Skeletal muscle cell (primary cell): Measurements from ENCODE around the gene PHF12.
A peak's percentile ranks its signal among the peaks of the same experiment; 100 is the strongest.
"Not testable (repeated sequence)": the region's sequence is repeated elsewhere in the genome, so short reads cannot be mapped to it uniquely, and the experiment has no call there.

Experiments used
- DNase-seq: peaks from one replicate; pipeline ENCODE4 v3.0.0-alpha.2; 2010; ENCODE audit warnings: low read depth
- H3K4me3 ChIP-seq: 2 replicates; pipeline ENCODE4 v1.5.1; 2011; ENCODE audit warnings: low read depth, mild to moderate bottlenecking, control low read depth, low read length, moderate library complexity

Gene PHF12

DNA sequence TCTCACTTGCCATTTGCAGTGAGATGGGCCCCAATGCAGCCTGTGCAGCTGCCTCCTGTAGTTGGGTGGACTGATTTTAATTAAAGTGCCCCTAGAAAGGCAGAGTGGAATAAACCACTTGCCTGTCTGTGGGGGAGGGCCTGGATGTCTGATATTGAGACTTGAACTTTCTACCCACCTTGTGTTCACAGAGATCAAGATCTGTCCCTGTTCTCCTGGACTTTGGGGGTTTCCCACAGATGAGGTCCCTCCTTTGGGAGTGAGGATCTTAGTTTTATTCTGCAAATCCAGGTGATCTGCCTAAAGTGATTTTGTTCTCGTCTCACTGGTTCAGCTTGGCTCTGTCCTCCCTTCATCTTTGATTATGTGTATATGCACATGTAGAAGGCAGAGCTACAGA, 40.8 kb downstream of the PHF12 start:
- no peak for DNase-seq

GRCh38 chr17:28908640-28909167, 42.6 kb downstream of the PHF12 start:
- H3K4me3 ChIP-seq, result no peak overlapping the region
- DNase-seq, result peak; percentile 36

More for the DNA sequence above, 40.8 kb downstream of the PHF12 start:
- no peak overlapping the region for H3K4me3 ChIP-seq

GRCh38 chr17:28907709-28908475, 43.4 kb downstream of the PHF12 start:
- no peak overlapping the region for H3K4me3 ChIP-seq
- no peak for DNase-seq

- no peak overlapping the region for H3K4me3 ChIP-seq
- DNase-seq, result no peak
Observed at GRCh38 chr17:28906706-28907438, 44.4 kb downstream of the PHF12 start.

- DNase-seq, result no peak
- H3K4me3 ChIP-seq, result no peak overlapping the region
Observed at GRCh38 chr17:28906276-28906675, 45.0 kb downstream of the PHF12 start.

- DNase-seq, result no peak
Observed at GRCh38 chr17:28904800-28905199, 46.5 kb downstream of the PHF12 start.

DNA sequence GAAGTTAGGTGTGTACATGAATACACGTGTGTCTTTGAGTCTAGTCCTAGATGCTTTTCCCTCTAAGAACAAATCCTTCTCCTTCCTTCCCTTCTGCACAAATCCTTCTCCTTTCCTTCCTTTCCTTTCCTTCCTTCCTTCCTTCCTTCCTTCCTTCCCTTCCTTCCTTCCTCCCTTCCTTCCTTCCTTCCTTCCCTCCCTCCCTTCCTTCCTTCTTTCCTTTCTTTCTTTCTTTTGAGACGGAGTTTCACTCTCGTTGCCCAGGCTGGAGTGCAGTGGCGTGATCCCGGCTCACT, 47.8 kb downstream of the PHF12 start:
- not testable (repeated sequence) for DNase-seq, H3K4me3 ChIP-seq

More at GRCh38 chr17:28904800-28905199, 46.5 kb downstream of the PHF12 start:
- H3K4me3 ChIP-seq, result no peak overlapping the region

GRCh38 chr17:28902819-28903545, 48.3 kb downstream of the PHF12 start, which contains the start of gene DHRS13:
Gene DHRS13 (minus strand): TSS chr17:28903079. CDS start chr17:28902944, 135 bp downstream.
- DNase-seq, result peak; percentile 67
- peak within 1 kb of the TSS; percentile 65 for H3K4me3 ChIP-seq

DNA sequence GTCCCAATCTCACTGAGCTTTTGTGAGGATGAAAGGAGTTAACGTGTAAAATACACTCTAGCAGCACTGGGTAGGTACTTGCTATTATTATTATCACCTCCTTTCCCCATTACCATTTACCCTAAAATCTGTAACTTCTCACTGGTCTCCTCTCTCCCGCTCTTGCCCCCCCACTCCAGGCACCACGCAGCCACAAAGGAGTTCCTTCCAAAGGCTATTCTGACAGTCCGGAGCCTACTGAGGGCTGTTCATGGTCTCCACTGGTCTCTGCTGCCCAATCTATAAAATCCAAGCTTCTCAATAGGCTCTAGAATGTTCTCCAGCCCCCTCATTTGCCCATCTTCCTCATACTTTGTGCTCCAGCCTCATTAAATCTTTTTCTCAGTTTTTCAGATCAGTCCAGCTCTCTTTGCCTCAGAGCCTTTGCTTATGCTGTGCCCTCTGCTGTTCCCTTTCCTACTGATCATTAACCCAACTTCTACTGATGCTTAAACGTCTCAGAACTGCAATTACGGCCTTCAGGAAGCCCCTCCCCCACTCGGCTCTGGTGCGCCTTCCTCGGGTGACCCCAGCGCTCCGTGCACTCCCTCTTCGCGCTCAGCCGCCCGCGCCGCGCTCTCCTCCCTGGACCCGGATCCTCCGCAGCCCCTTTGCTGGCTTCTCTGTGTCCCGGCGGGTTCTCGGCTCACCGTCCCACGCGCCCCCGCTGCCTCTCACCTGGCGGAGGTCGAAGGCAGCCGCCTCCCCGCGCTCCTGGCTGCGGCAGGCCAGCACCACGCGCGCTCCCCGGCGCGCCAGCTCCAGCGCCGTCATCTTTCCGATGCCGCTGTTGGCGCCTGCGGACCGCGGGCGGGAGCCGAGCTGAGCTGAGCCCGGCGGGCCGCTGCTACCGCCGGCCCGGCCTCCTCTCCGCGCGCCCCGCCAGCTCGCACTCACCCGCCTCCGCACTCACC, 49.2 kb downstream of the PHF12 start:
- no peak for DNase-seq
- H3K4me3 ChIP-seq, result peak overlapping the region; percentile 65

GRCh38 chr17:28900986-28901726, 50.2 kb downstream of the PHF12 start:
- H3K4me3 ChIP-seq, result no peak overlapping the region
- DNase-seq, result no peak

DNA sequence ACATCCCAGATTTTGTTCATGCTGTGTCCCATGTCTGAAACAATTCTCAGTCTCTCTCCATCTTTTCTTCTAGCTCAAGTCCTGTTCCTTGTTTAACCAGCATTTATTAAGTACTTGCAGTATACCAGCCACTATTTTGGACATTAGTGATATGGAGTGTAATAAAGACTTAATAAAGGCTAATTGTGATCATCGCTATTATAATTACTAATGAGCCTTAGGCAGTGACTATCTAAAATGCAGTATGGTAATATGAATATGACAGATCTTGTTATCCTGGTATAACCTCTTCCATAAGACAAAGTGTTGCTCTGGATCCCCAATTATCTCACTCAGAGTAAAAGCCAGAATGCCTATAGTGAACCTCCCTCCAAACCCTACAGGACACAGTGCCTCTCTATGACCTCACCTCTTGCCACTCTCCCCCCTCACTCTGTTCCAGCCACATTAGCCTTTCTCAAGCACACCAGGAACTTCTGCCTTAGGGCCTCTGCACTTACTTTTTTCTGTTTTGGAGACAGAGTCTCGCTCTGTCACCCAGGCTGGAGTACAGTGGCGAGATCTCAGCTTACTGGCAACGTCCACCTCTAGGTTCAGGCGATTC, 52.0 kb downstream of the PHF12 start:
- H3K4me3 ChIP-seq, result no peak overlapping the region
- DNase-seq, result no peak

GRCh38 chr17:28898527-28898955, 52.8 kb downstream of the PHF12 start:
- no peak for DNase-seq
- H3K4me3 ChIP-seq, result no peak overlapping the region

DNA sequence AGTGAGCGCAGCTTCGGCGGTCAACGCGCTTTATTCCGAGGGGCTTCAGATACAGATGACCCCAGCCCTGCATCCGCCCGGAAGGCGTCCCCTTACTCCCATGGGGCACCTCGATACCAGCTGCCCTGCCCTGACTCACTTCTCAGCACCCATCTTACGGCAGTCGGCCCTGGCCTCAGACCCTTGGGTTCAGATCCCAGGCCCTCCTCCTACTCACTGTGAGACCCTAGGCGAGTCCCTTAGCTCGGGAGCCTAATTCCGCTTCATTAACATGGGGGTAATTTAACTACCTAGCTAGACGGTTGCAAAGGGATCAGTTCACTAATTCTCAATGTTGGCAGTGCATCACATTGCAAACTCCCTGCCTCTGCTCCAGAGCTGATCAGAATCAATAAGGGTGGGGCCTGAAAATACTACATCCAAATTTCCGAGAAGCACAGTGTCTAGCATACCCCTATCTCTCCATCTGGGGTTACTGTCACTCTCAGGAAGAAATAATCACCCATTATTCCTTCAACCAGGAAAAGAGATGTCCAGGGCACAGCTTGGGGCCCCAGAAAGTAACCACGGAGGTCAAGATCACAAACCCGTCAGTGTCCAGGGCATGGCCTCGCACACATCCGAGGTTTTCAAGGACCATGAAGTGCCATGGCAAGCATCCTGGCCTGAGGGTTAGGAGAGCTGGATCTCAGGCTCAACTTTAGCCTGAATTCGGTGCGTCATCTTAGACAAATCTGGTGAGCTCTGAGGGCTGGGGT, 53.4 kb downstream of the PHF12 start:
- DNase-seq, result no peak
- peak overlapping the region; percentile 86 for H3K4me3 ChIP-seq

- no peak for DNase-seq
- peak within 1 kb of the TSS; percentile 86 for H3K4me3 ChIP-seq
Observed at GRCh38 chr17:28896884-28897768, 54.2 kb downstream of the PHF12 start, which contains the start of gene FLOT2. Gene FLOT2 (minus strand): TSS chr17:28897733. CDS start chr17:28897574, 159 bp downstream.

DNA sequence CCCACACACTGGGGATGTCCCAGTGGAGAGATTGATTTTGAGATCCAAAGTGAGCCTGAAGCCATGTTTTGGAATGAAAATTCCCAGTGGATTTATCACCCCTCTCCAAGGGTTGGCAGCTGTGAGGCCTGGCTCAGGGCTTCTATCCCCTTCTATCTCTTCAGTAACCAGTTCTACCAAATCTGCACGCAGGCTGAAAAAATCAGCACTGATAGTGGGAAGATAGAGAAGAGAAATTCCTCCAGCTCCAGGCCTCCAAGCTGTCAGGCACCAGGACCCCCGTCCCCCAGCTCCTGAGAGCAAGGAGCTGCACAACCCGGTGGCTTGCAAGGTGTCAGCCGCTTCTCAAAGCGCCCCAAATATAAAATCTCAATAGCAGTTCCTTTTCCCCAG, 54.8 kb downstream of the PHF12 start:
- peak overlapping the region; percentile 86 for H3K4me3 ChIP-seq
- DNase-seq, result no peak

DNA sequence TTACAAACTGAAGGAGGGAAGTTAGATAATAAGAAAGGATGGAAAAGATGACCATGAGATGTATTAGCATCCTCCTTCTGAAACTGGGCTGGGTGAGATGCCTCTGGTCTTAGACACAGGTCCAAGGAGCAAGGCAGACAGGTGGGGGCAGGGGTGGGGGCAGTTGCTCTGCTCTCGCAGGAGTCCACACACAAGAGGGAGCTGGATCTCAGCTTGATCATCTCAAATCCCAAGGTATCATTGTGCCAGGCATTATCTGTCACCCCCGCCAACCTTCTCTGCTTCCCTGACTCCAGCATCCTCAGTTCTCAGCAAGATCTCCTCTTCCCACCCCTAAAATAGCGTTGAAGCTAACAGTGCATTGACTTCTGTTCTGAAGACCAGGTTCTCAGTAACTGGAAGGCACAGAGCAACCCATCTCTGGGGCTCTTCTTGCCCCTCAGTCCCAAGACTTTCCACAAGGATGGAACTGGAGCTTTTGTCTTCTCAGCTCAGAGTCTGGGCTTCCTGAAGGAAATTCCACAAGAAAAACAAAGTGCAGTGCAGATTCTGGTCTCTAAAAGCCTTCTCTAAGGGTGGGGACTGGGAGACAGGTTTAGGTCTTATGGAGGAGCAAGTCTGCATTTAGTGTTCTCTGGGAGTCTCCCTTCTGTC, 55.4 kb downstream of the PHF12 start:
- no peak for DNase-seq
- H3K4me3 ChIP-seq, result no peak overlapping the region
